HG03103 (cell line): ENCODE measurements around the gene TSPAN1.

Experiments used
- ATAC-seq: cut with Tn5 transposase; IDR thresholded peaks from one replicate; pipeline ENCODE4 v1.9.1; 2021; ENCODE audit warnings: low read depth; ENCODE audit not compliant: unreplicated experiment

The TSPAN1 gene

GRCh38 chr1:46186076-46186475 is 11.2 kb downstream of the TSPAN1 start:
- ATAC-seq, result no peak

DNA sequence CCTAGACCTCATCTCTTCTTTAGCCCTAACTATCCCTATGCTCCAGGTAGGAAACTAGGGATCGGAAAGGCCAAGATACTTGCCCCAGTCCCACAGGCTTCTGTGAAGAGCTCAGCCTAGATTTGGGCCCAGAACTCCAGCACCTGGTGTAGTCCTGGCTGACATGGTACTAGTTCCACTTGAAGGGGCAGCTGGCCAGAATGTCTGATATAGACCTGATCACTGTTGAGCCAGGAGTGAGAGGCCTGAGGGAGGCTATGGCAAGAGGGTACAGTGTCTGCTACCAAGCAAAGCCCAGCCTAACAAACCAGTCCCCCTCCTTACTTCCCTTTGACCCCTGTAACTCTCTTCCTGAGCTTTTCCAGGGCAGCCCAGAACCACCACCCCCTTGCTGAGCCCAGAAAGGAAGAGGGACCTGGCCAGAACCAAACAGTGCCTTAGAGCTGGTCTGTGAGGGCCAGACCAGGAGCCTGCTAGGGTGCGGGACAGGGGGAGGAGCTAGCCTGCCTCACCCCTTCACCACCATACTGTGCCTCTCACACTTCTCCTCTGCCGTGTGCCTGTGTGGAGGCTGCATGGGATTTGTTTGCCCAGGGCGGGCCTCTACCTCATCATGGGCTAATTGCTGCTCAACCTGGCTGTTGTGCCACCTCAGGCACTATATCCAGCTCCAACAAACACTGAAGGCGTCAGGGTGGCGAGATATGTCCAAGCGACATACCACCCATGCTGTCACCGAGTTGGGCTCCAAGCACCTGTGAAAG is 12.4 kb downstream of the TSPAN1 start:
- ATAC-seq, result no peak

GRCh38 chr1:46188295-46189030 is 13.6 kb downstream of the TSPAN1 start:
- ATAC-seq, result no peak

- no peak for ATAC-seq
Observed at GRCh38 chr1:46190539-46190938, 15.7 kb downstream of the TSPAN1 start.

DNA sequence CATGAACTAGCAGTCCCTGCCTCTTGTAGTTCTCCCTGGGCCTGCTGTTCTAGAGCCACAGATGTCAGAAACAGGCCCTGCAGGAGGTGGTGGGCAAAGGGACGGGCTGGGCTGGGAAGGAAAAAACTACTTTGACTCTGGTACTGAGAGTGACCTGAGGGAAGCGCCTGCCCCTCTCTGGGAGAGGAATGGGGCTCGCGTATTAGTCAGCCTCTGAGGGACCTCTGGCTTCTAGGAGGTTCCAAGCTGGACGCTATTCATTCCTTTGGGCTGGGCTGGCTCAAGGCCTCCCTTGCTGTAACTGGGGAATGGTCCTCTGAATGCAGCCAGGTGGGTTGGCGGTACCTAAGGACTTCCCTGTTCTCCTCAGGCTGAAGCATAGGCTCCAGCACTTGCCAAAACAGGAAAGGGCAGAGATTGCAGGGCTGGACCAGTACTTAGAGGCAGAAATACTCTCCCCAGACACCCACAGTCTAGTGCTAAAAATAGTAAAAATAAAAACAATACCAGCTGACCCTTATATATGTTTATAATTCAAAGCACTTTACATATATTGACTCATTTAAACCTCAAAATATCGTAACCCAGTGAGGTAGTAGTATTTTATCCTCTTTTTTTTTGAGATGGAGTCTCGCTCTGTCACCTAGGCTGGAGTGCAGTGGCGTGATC is 16.3 kb downstream of the TSPAN1 start:
- no peak for ATAC-seq

- no peak for ATAC-seq
Observed at GRCh38 chr1:46192171-46192570, 17.3 kb downstream of the TSPAN1 start.

DNA sequence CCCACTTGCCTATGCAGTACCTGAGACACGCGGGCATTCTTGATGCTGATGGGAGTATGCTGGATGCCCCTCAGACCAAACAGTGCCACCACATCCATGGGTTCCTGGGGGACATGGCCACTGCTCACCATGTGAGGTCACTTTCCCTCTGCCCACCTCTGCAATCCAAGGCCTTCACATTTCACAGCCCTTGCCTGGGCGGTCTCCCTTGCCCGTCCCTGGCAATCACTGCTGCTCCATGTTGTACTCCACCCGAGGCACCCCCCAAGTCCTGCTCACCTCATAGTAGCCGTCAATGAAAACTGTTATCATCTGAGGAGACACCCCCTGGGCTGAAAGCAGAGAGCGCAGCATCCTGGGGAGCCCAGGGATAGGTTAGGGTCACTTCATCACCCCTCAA is 18.4 kb downstream of the TSPAN1 start:
- ATAC-seq, result no peak

GRCh38 chr1:46193984-46194570 is 19.2 kb downstream of the TSPAN1 start:
- no peak for ATAC-seq

GRCh38 chr1:46194641-46195193 is 19.8 kb downstream of the TSPAN1 start:
- no peak for ATAC-seq

DNA sequence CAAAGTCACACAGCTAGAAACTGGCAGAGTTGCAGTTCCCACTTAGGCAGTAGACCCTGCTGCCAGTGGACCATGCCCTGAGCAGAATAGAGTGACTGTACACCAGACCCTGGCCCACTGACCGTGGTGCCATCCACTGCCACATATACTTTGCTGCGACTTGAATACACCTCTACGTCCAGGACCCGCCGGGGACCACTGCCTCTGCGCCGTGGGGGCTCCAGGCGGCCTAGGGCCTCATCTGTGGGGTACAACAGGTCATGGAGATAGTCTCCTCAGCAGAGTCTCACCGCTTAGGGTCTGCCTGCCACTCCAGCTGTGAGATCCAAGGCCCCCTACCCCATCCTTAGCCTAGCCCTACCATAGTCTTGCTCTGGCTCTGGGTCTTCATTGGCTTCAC is 21.7 kb downstream of the TSPAN1 start:
- no peak for ATAC-seq

DNA sequence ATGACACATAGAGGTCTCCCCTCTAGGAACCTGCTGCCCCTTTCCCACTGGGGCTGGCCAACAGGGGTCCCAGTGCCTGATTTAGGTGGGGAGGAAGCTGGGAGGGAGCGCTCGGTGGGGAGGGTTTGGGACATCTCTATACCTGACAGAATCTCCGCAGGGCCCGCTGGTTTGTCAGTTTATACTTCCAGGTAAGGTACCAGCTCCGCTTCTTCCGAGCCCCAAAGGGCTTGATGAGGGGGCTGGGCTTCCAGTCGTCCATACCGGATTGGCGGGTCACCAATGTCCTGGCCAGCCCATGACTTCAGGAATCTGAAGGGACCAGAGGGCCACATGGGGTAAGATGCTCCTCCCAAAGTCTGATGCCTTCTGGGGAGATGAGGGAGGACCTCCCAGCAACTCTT is 22.7 kb downstream of the TSPAN1 start:
- no peak for ATAC-seq

DNA sequence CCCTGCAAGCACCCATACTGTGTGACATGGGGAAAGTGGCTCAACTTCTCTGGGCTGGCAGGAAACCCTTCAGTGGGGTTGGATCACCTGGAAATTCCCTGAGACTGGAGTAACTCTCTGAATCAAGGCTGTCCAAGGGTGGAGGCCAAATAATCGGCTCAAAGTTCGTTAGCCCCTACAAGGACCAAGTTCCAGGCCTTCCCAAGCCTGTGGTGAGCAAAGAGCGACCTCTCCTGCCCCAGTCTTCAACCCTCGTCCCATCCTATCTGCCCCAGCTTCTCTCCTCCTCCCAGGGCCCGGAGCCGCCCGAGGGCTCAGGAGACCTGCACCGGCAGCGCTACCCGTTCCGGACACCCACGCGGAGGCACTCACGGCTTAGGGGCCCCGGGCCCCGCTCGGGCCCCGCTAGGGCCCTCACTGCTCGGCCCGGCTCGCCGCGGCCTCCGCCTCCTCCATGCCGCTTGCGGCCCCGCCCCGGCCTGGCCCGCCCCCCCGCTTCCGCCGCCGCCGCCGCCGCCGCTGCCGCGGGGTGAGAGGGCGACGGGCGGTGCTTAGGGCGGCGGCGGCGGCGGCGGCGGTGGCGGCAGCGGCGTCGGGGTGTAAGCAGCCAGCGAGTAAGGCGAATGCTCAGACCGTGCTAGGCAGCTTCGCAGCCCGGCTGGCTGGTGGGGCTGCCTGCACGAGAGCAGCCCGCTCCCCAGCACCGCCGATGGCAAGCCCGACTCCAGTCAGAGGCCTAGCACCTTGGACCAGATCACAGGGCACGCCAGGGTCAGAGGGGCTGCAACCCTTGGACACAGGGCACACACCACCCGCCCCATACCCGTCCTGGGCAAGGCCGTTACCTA is 23.3 kb downstream of the TSPAN1 start, which contains the start of gene POMGNT1:
Gene POMGNT1, minus strand, starts transcription at position 471 of the 848 bp plus-strand sequence. CDS start 613 bp downstream, outside the sequence.
- peak; percentile 81 for ATAC-seq

DNA sequence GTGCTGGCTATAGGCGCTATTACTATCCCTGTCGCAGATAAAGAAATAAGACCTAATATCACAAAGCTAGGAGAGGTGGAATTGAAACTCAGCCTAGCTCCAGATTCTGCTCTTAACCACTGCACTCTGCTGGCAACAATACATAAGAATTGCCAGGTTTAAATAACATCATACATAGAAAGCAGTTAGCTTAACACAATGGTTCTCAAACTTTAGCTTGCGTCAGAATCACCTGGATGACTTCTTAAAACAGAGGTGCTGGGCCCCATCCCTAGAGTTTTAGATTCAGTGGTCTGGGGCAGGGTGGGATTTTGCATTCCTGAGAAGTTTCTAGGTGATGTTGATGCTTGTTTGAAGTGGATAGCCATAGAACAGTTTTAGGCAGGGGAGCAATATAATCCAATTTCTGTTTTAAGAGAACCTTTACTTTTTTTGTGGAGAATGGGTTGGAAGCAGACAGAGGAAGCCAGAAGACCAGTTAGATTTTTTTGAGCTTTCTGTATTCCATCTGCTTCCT is 24.4 kb downstream of the TSPAN1 start:
- no peak for ATAC-seq

DNA sequence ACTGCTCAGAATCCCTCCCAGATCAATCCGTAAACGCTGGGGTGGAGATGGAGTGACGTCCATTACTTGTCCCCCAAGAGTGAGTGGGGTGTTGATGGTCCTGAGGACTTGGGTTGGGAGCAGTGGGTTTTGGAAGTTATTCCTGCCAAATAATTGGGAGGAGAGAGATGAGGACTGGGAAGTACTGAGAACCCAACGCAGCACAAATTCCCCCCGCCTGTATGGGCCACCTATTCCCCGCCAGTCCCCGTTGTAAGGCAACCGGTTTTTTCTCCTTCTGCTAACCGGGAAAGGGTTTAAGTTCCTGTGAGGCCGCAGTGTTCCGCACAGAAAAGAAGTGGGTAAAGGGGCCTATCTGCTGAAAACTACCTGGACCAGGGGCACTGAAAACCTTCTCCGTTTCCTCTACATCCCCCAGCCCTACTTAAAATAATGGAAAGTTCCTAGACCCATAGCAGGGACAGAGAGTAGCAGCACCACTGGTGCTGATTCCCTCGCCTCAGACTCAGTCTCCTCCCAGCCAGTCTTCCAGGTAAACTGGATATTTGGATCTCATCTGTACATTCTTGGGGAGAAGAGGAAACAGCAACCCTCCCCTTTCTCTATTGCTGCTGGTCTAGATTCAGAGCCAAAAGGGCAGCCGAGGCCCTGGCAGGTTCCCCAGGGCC is 29.0 kb downstream of the TSPAN1 start:
- ATAC-seq, result no peak

GRCh38 chr1:46204406-46204742 is 29.5 kb downstream of the TSPAN1 start:
- no peak for ATAC-seq

- no peak for ATAC-seq
Observed at GRCh38 chr1:46205141-46205540, 30.3 kb downstream of the TSPAN1 start.

GRCh38 chr1:46205791-46206190 is 30.9 kb downstream of the TSPAN1 start:
- ATAC-seq, result no peak

DNA sequence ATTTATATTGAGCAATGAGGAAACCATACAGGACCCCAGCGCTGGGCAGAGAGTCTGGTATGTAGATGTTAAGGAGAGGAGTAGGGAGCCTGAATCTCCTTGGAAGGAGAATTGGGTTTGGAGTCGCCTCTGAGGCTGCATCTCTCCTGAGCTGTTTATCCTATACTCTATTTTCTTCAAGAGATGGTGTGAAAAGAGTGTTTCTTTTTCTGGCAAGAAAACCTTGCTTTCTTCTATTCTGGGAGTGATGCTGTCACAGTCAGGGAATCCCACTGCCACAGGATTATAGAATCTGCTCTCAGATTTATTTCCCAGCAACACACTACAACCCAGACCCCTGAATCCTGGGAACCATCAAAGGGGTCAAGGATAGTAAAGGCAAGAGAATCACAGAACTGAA is 31.5 kb downstream of the TSPAN1 start:
- no peak for ATAC-seq

GRCh38 chr1:46210561-46210960 is 35.7 kb downstream of the TSPAN1 start:
- ATAC-seq, result no peak
